Sigmoid colon (tissue), 4 donors: ENCODE results near the gene C1QTNF4.

Source experiments
- CTCF ChIP-seq, 4 experiments: fragments of 450-650 bp in 3 of 4; fragments of 200-600 bp in 1 of 4; IDR thresholded peaks; one replicate each; pipeline ENCODE4 v1.5.1; 2016 to 2019; ENCODE audit warnings: antibody characterized with exemption in 4 of 4, mild to moderate bottlenecking in 3 of 4, moderate library complexity in 2 of 4
- POLR2A ChIP-seq, 2 donors: fragments of 450-650 bp; IDR thresholded peaks; one replicate each; pipeline ENCODE4 v1.6.1; 2016; ENCODE audit warnings: antibody characterized with exemption in 2 of 2, mild to moderate bottlenecking in 2 of 2, moderate library complexity in 2 of 2
- POLR2AphosphoS5 ChIP-seq, 4 donors: sonication (generic); formaldehyde crosslinking; IDR thresholded peaks; one replicate each; pipeline ENCODE4 v1.6.1; 2017; ENCODE audit warnings: antibody characterized with exemption in 4 of 4

GRCh38 chr11:47566149-47566698 lies 28.0 kb downstream of the C1QTNF4 start:
- no peak for TF ChIP-seq CTCF (IDR thresholded peaks at IDR 0.05)
- TF ChIP-seq POLR2AphosphoS5 (IDR thresholded peaks at IDR 0.05) = no peak
- no peak for TF ChIP-seq POLR2A (IDR thresholded peaks at IDR 0.05)
